ENCODE measurements around the gene VAT1L. TPM values are rescaled to one million over a fixed set of nuclear protein-coding genes. Genes with fewer than 3 reads are reported as not detected.

The VAT1L gene, protein sequence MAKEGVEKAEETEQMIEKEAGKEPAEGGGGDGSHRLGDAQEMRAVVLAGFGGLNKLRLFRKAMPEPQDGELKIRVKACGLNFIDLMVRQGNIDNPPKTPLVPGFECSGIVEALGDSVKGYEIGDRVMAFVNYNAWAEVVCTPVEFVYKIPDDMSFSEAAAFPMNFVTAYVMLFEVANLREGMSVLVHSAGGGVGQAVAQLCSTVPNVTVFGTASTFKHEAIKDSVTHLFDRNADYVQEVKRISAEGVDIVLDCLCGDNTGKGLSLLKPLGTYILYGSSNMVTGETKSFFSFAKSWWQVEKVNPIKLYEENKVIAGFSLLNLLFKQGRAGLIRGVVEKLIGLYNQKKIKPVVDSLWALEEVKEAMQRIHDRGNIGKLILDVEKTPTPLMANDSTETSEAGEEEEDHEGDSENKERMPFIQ
- total RNA-seq: not detected

DNA sequence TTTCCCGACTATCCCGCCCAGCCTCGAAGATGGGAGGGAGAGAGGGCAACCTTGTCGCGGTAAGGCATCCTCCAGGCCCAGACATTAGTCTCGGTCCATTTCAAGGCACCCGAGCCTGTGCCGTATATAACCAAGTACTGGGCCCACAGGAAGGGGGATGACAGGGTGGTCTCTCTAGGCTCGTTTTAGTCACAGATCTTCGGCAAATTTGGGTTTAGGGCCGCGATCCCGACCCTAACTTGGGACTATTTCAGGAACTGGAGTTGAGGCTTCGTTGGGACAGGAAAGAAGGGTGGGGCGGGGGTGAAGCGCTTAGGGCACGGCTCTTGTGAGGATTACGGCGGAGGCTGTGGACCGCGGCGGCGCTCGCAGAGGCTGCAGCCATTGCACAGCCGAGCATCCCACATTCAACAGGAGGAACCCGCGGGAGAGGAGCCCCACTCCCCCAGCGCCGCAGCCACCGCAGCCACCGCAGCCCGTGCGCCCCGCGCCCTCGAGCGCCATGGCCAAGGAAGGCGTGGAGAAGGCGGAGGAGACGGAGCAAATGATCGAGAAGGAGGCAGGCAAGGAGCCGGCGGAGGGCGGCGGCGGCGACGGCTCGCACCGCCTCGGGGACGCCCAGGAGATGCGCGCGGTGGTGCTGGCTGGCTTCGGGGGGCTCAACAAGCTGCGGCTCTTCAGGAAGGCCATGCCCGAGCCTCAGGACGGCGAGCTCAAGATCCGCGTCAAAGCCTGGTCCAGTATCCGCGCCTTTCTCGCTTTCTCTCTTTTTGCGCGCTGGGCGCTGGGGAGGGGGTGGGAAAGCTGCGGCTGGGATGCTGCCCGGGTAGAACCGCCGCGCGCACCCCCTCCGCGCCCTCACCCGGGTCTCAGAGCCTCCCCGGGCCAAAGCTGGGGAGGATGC is at the start of gene VAT1L:
VAT1L (plus strand) TSS at position 384 of the 904 bp plus-strand sequence; CDS start at position 503, 119 bp downstream.
- Mint-ChIP-seq H3K27me3 (peaks cover 60% of the 10 kb centered on the region), H3K36me3 (ENCODE audit: low read depth) (no peaks in the 10 kb centered on the region), H3K9me3 (no peaks in the 10 kb centered on the region), H3K4me1 (peaks cover 3% of the 10 kb centered on the region), H3K4me3 (peak within 1 kb of the TSS; percentile 41), H3K27ac (no peak within 1 kb of the TSS)
- ChIA-PET CTCF (no interaction called here), POLR2A (interaction anchor here (0.5 kb wide), 1 partner anchor 66 kb away, joined by 3 read pairs; the partner anchor contains the start of gene NUDT7)
- no peak for DNase-seq

DNA sequence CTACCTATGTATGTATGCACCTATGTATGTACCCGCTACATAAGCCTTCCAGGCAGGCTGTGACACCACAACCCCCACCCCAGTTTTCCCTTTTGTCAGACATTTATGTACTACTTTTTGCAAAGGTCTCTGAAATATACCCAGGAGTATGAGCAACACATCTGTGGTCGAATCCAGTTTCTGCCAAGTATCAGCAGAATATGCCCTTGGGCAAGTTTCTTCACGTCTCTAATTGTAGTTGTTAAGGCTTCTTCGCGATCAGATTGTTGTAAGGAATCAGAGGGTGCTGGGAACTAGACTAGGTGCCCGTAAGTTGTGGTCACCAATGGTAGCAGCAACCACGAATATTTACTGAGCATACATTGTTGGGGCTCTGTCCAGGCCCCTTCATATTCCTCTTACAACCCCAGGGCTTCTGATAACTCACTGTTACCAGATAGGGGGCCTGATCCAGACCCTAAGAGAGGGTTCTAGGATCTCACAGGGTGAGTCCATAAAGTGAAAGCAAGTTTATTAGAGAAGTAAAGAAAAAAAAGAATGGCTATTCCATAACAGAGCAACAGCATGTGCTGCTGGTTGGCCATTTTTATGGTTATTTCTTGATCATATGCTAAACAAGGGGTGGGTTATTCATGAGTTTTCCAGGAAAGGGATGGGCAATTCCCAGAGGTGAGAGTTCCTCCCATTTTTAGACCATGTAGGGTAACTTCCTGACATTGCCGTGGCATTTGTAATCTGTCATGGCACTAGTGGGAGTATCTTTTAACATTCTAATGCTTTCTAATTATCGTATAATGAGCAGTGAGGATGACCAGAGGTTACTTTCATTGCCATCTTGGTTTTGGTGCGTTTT is 49.4 kb upstream of the VAT1L start:
- POLR2A ChIA-PET: no interaction called here
- no peak for DNase-seq
- Mint-ChIP-seq H3K27me3 (no peaks in the 10 kb centered on the region), H3K4me3 (no peak overlapping the region), H3K4me1 (peaks cover 4% of the 10 kb centered on the region), H3K27ac (no peak overlapping the region), H3K9me3 (no peaks in the 10 kb centered on the region), H3K36me3 (ENCODE audit: low read depth) (no peaks in the 10 kb centered on the region)
- CTCF ChIA-PET: no interaction called here

DNA sequence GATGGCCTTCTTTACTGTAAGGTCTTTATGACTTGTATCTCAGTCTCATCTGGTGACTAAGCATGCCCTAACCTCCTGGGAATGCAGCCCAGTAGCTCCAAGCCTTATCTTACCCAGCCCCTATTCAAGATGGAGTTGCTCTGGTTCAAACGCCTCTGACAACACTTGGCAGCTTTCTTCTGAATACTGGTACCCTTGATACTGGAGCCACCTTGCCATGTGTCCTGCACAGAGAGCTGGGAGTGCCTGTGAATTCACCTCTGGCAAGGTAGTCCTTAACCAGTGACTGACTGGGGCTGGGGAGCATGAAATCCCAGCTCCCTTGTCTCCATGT is 48.8 kb upstream of the VAT1L start:
- no peak overlapping the region for H3K27ac Mint-ChIP-seq

DNA sequence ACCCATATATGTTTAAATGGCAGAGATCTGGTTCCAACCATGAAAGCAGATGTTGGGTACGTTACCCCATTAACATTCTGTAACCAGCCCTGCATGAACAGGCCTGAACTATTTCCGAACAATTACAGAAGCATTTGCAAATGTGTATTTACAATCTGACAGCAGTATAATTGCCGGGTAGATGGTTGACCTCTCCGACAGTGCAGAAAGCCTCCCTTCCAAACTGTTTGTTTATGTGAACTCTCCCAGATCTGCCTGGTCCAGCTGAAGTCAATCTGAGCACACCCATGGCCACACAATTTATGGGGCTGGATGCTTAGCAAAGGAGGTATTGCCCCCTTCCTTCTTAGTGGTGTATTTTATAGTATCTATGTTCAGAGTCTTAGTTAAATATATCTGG is 44.2 kb upstream of the VAT1L start:
- no peaks in the 10 kb centered on the region for H3K36me3 Mint-ChIP-seq (ENCODE audit: low read depth)
- H3K27me3 Mint-ChIP-seq: no peaks in the 10 kb centered on the region
- no peaks in the 10 kb centered on the region for H3K4me1 Mint-ChIP-seq
- CTCF ChIA-PET: no interaction called here
- no peak for DNase-seq
- no peaks in the 10 kb centered on the region for H3K9me3 Mint-ChIP-seq
- H3K27ac Mint-ChIP-seq: no peak overlapping the region
- POLR2A ChIA-PET: no interaction called here
- H3K4me3 Mint-ChIP-seq: no peak overlapping the region

More for the DNA sequence above, 48.8 kb upstream of the VAT1L start:
- no peak overlapping the region for H3K4me3 Mint-ChIP-seq
- no peak for DNase-seq
- POLR2A ChIA-PET: no interaction called here
- CTCF ChIA-PET: no interaction called here
- H3K4me1 Mint-ChIP-seq: peaks cover 4% of the 10 kb centered on the region
- H3K36me3 Mint-ChIP-seq (ENCODE audit: low read depth): no peaks in the 10 kb centered on the region
- H3K9me3 Mint-ChIP-seq: no peaks in the 10 kb centered on the region
- no peaks in the 10 kb centered on the region for H3K27me3 Mint-ChIP-seq

DNA sequence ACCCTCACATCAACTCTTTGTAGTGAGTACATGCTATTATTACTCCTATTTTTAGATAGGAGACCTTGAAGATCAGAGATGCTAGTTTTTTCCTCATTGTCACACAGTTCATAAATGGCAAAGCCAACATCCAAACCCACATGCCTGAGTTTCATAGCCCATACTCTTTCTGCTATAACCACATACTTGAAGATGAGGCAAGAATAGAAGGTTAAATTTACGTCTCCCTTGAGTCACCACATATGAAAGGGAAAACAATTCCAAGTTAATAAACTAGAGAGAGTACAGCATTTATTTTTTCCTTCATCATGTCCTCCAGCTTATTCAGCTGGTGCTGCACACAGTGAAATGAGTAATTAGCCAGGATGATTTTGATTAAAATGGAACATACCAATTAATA is 42.4 kb upstream of the VAT1L start:
- Mint-ChIP-seq H3K9me3 (no peaks in the 10 kb centered on the region), H3K27me3 (peaks cover 3% of the 10 kb centered on the region), H3K36me3 (ENCODE audit: low read depth) (no peaks in the 10 kb centered on the region), H3K4me1 (no peaks in the 10 kb centered on the region), H3K27ac (no peak overlapping the region), H3K4me3 (no peak overlapping the region)
- CTCF ChIA-PET: no interaction called here
- POLR2A ChIA-PET: no interaction called here
- DNase-seq: no peak

DNA sequence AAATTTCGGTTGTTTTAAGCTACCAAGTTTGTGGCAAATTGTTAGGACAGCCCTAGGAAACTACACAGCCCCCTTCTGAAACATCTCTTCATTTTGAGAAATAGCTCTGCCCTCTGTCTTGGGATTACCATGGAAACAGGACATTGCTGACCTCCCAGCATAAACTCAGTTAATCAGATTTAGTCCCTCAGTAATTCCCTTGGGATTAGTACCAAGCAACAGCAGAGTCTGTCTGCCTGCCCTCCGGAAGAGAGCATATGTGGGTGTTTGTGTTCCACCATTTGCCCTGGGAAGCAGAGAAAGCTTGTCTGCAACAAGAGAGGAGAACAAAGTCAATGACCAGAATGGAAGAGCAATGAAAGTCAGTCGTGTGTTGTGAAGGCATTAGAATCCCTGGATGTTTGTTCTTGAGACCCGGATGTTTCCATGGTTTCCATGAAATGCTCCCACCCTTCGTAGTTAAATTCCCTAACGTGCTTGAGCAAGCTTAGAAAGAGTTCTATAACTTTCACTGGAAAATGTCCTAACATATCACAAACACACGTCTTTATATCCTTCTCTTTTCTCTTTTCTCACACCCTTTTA is 39.9 kb upstream of the VAT1L start:
- ChIA-PET POLR2A (no interaction called here), CTCF (no interaction called here)
- Mint-ChIP-seq H3K27me3 (peaks cover 15% of the 10 kb centered on the region), H3K4me1 (no peaks in the 10 kb centered on the region), H3K27ac (no peak overlapping the region), H3K9me3 (no peaks in the 10 kb centered on the region), H3K36me3 (ENCODE audit: low read depth) (no peaks in the 10 kb centered on the region), H3K4me3 (no peak overlapping the region)
- DNase-seq: no peak

DNA sequence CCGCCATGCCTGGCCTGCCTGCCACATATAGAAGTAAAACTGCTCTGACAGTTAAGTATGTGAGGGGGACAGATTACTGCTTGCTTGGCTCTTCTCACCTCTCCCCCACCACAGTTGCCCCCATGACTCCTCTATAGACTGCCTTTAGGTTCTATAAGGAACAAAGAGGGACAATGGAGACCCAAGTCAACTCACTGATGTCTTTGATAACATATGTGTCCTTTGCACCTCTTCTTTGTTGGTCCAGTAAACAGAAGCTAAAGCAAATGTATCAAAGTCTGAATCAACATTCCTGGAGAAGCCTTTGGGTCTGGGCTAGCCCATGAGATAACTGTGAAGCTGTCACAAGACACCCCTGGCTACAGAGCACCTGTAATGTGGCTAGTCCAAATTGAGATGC is 38.9 kb upstream of the VAT1L start:
- Mint-ChIP-seq H3K4me1 (no peaks in the 10 kb centered on the region), H3K27ac (no peak overlapping the region), H3K9me3 (no peaks in the 10 kb centered on the region), H3K36me3 (ENCODE audit: low read depth) (no peaks in the 10 kb centered on the region), H3K4me3 (no peak overlapping the region), H3K27me3 (peaks cover 15% of the 10 kb centered on the region)
- POLR2A ChIA-PET: no interaction called here
- no peak for DNase-seq
- CTCF ChIA-PET: interaction anchor here (0.5 kb wide), 1 partner anchor 8 kb away, joined by 5 read pairs; no protein-coding TSS in a partner anchor

DNA sequence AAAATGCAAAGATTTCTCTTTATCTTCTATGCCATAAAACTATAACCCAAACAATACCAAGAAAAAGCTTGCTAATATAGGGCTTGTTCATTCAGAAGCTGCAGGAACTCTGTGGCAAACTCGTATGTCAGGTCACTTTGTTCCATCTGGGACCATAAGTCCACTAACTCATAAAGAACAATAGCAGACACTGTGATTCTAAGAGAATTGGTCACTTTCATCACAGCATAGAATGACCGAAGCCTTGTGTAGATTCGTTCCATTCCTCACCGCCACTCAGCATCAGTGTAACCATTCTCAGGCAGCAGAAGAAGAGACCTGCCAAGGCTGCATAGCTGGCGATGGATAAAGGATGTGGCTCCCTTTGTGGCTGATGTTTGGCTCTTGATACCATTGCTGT is 30.3 kb upstream of the VAT1L start:
- ChIA-PET POLR2A (no interaction called here), CTCF (interaction anchor here (0.6 kb wide), 2 partner anchors 8 to 32 kb away, joined by 3 to 5 read pairs; no protein-coding TSS in a partner anchor)
- Mint-ChIP-seq H3K27me3 (no peaks in the 10 kb centered on the region), H3K36me3 (ENCODE audit: low read depth) (no peaks in the 10 kb centered on the region), H3K27ac (no peak overlapping the region), H3K9me3 (no peaks in the 10 kb centered on the region), H3K4me1 (no peaks in the 10 kb centered on the region), H3K4me3 (no peak overlapping the region)
- no peak for DNase-seq

DNA sequence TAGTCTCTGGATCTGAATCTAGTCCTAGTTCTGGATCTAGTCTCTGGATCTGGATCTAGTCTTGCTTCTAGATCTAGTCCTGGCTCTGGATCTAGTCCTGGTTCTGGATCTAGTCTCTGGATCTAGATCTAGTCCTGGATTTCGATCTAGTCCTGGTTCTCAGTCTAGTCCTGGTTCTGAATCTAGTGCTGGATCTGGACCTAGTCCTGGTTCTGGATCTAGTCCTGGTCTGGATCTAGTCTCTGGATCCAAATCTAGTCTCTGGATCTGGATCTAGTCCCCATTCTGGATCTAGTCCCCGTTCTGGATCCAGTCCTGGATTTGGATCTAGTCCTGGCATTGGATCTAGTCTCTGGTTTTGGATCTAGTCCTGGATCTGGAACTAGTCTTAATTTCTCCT is 29.9 kb upstream of the VAT1L start:
- ChIA-PET CTCF (interaction anchor here (0.6 kb wide), 1 partner anchor 32 kb away, joined by 3 read pairs; no protein-coding TSS in a partner anchor), POLR2A (no interaction called here)
- Mint-ChIP-seq H3K27me3 (no peaks in the 10 kb centered on the region), H3K27ac (no peak overlapping the region), H3K4me1 (no peaks in the 10 kb centered on the region), H3K36me3 (ENCODE audit: low read depth) (no peaks in the 10 kb centered on the region), H3K9me3 (no peaks in the 10 kb centered on the region), H3K4me3 (no peak overlapping the region)
- DNase-seq: no peak

DNA sequence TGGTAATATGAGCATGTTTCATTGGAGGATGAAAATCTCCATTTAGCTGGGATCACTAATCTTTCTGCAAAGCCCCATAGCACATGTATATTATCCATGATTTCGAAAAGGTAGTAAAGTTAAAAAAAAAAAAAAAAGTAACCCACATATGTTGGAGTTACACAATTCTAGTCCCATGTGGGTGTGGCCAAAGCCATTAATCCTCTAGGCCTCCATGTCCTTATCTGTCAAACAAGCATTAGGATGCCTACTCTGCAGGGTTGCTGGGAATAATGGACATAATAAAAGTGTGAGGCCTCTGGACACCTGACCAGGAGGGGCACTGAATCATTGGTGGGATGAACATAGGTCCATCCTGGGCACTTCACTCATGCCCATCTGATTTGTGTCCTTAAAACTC is 29.2 kb upstream of the VAT1L start:
- ChIA-PET CTCF (no interaction called here), POLR2A (no interaction called here)
- no peaks in the 10 kb centered on the region for H3K36me3 Mint-ChIP-seq (ENCODE audit: low read depth)
- DNase-seq: no peak
- no peak overlapping the region for H3K4me3 Mint-ChIP-seq
- no peak overlapping the region for H3K27ac Mint-ChIP-seq
- H3K4me1 Mint-ChIP-seq: no peaks in the 10 kb centered on the region
- no peaks in the 10 kb centered on the region for H3K27me3 Mint-ChIP-seq
- no peaks in the 10 kb centered on the region for H3K9me3 Mint-ChIP-seq

DNA sequence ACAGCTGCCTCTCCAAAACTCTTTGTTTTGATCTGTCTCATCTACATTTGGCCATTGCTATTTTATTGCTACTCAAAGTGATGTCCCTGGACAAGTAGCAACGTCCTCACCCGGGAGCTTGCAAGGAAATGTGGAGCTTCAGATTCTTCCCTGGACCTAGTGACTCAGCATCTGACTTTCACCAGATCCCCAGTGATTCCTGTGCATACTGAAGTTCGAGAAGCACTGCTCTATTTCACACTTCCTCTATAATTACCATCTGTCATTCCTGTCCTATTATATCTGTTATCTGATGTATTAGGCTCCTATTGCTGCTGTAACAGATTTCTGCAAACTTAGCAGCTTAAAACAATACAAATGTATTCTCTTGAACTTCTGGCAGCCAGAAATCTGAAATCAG is 28.5 kb upstream of the VAT1L start:
- POLR2A ChIA-PET: no interaction called here
- Mint-ChIP-seq H3K9me3 (no peaks in the 10 kb centered on the region), H3K4me3 (no peak overlapping the region), H3K4me1 (no peaks in the 10 kb centered on the region), H3K27me3 (no peaks in the 10 kb centered on the region), H3K36me3 (ENCODE audit: low read depth) (no peaks in the 10 kb centered on the region), H3K27ac (no peak overlapping the region)
- CTCF ChIA-PET: interaction anchor here (0.6 kb wide), 1 partner anchor 1844 kb away, joined by 3 read pairs; no protein-coding TSS in a partner anchor
- no peak for DNase-seq

DNA sequence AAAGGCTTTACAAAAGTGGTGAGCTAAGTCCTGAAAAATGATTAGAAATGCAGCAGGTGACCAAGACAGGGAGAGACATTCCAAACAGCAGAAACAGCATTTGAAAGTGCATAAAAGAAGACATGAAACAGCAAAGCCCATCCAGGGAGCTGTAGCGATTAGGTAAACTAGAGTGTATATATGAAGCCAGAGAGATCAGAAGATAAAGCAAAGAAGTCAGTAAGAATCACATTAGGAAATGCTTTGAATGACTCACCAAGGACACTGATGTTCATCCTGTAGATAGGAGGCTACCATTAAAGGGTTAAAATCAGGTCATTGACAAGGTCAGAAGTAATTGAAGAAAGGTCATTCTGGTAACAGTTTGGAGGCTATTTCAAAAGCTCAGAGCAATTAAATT is 27.6 kb upstream of the VAT1L start:
- H3K4me1 Mint-ChIP-seq: no peaks in the 10 kb centered on the region
- no peaks in the 10 kb centered on the region for H3K36me3 Mint-ChIP-seq (ENCODE audit: low read depth)
- ChIA-PET POLR2A (no interaction called here), CTCF (no interaction called here)
- H3K4me3 Mint-ChIP-seq: no peak overlapping the region
- no peaks in the 10 kb centered on the region for H3K27me3 Mint-ChIP-seq
- no peaks in the 10 kb centered on the region for H3K9me3 Mint-ChIP-seq
- DNase-seq: no peak
- no peak overlapping the region for H3K27ac Mint-ChIP-seq

Data from activated CD4-positive, alpha-beta T cell treated with anti-CD3 and anti-CD28 coated beads, Interleukin-2, amount 10 ng/mL, durations not matched to agents 7 days and 5 days (primary cell).